Neuronal stem cell (in vitro differentiated cells): Measurements from ENCODE around the gene DDX1.

Experiments used
- DNase-seq: peaks from one replicate; pipeline ENCODE4 v3.0.0-alpha.2; 2013; ENCODE audit warnings: low spot score
- H2AFZ ChIP-seq: one replicate; pipeline ENCODE4 v1.6.1; 2013; ENCODE audit warnings: mild to moderate bottlenecking, low read length, inconsistent platforms
- H2AK5ac ChIP-seq: 2 replicates; pipeline ENCODE4 v1.6.1; 2013; ENCODE audit warnings: low read depth, mild to moderate bottlenecking, inconsistent platforms, low read length, moderate library complexity, mixed read lengths
- H2BK120ac ChIP-seq: 2 replicates; pipeline ENCODE4 v1.6.1; 2013; ENCODE audit warnings: low read depth, mild to moderate bottlenecking, inconsistent platforms, low read length, moderate library complexity, mixed read lengths
- H2BK12ac ChIP-seq: one replicate; pipeline ENCODE4 v1.6.1; 2013; ENCODE audit warnings: low read length, inconsistent platforms
- H2BK15ac ChIP-seq: 2 replicates; pipeline ENCODE4 v1.6.1; 2013; ENCODE audit warnings: mild to moderate bottlenecking, low read length, inconsistent platforms, mixed read lengths
- H2BK5ac ChIP-seq: one replicate; pipeline ENCODE4 v1.6.1; 2013; ENCODE audit warnings: inconsistent platforms, mild to moderate bottlenecking, low read length, moderate library complexity
- H3K14ac ChIP-seq: one replicate; pipeline ENCODE4 v1.6.1; 2013; ENCODE audit warnings: low read length, inconsistent platforms
- H3K18ac ChIP-seq: 2 replicates; pipeline ENCODE4 v1.6.1; 2013; ENCODE audit warnings: low read length, inconsistent platforms
- H3K23ac ChIP-seq: 2 replicates; pipeline ENCODE4 v1.6.1; 2013; ENCODE audit warnings: low read depth, mild to moderate bottlenecking, mixed read lengths, low read length, inconsistent platforms; ENCODE audit not compliant: poor library complexity
- H3K27ac ChIP-seq: replicated peaks from 3 replicates; pipeline ENCODE4 v1.5.1; 2013; ENCODE audit warnings: low read length, inconsistent platforms
- H3K27me3 ChIP-seq, 3 experiments: 2 replicates each; pipeline ENCODE4 v1.6.1; 2013; ENCODE audit warnings: low read length in 3 of 3, mild to moderate bottlenecking in 2 of 3, inconsistent platforms in 1 of 3, low read depth in 1 of 3, mixed read lengths in 1 of 3, moderate library complexity in 1 of 3; ENCODE audit not compliant: control insufficient read depth in 3 of 3, insufficient read depth in 3 of 3
- H3K36me3 ChIP-seq, 2 donors: replicated peaks in 1 of 2; 2 replicates each; pipeline ENCODE4 v1.6.1; 2013; ENCODE audit warnings: low read length in 2 of 2; ENCODE audit not compliant: control insufficient read depth in 2 of 2, insufficient read depth in 2 of 2
- H3K4ac ChIP-seq: 2 replicates; pipeline ENCODE4 v1.6.1; 2013; ENCODE audit warnings: inconsistent platforms, mild to moderate bottlenecking, low read length, moderate library complexity
- H3K4me1 ChIP-seq, 2 donors: 1 replicate in 1 of 2; 2 replicates in 1 of 2; pipeline ENCODE4 v1.6.1; 2013; ENCODE audit warnings: low read length in 2 of 2, low read depth in 1 of 2; ENCODE audit not compliant: control insufficient read depth in 2 of 2, insufficient read depth in 1 of 2
- H3K4me2 ChIP-seq: one replicate; pipeline ENCODE4 v1.6.1; 2013; ENCODE audit warnings: mild to moderate bottlenecking, low read length, inconsistent platforms; ENCODE audit not compliant: insufficient read depth, poor library complexity, severe bottlenecking
- H3K4me3 ChIP-seq, 2 donors: 2 replicates each; pipeline ENCODE4 v1.5.1; 2013; ENCODE audit warnings: low read length in 2 of 2, mild to moderate bottlenecking in 2 of 2, inconsistent platforms in 1 of 2, moderate library complexity in 1 of 2
- H3K79me1 ChIP-seq: one replicate; pipeline ENCODE4 v1.6.1; 2013; ENCODE audit warnings: low read depth, mild to moderate bottlenecking, inconsistent platforms, low read length, moderate library complexity
- H3K9ac ChIP-seq: one replicate; pipeline ENCODE4 v1.6.1; 2013; ENCODE audit warnings: mild to moderate bottlenecking, low read depth, low read length, inconsistent platforms; ENCODE audit not compliant: poor library complexity
- H3K9me3 ChIP-seq, 2 donors: replicated peaks in 1 of 2; 2 replicates each; pipeline versions ENCODE3 to v1.6.1; 2013; ENCODE audit warnings: low read length in 2 of 2, mild to moderate bottlenecking in 2 of 2, inconsistent platforms in 1 of 2, low read depth in 1 of 2, mixed read lengths in 1 of 2, moderate library complexity in 1 of 2; ENCODE audit not compliant: control insufficient read depth in 2 of 2, insufficient read depth in 1 of 2
- H4K8ac ChIP-seq: one replicate; pipeline ENCODE4 v1.6.1; 2013; ENCODE audit warnings: low read depth, mild to moderate bottlenecking, inconsistent platforms, low read length, moderate library complexity
- H4K91ac ChIP-seq: one replicate; pipeline ENCODE4 v1.6.1; 2013; ENCODE audit warnings: low read length, low read depth, mild to moderate bottlenecking, inconsistent platforms; ENCODE audit not compliant: poor library complexity
- WGBS, 2 donors: extraction: QIAGEN DNeasy Blood & Tissue Kit; methylation state at CpG; one replicate each; pipeline ENCODE4 v1.1.7; 2013; ENCODE audit warnings: missing lambda C conversion rate in 2 of 2, mixed read lengths in 1 of 2; ENCODE audit not compliant: insufficient read length in 2 of 2, insufficient replicate concordance in 1 of 2; ENCODE audit errors: extremely low coverage in 2 of 2; 5-methylcytosine and 5-hydroxymethylcytosine counted together

DDX1 gene

DNA sequence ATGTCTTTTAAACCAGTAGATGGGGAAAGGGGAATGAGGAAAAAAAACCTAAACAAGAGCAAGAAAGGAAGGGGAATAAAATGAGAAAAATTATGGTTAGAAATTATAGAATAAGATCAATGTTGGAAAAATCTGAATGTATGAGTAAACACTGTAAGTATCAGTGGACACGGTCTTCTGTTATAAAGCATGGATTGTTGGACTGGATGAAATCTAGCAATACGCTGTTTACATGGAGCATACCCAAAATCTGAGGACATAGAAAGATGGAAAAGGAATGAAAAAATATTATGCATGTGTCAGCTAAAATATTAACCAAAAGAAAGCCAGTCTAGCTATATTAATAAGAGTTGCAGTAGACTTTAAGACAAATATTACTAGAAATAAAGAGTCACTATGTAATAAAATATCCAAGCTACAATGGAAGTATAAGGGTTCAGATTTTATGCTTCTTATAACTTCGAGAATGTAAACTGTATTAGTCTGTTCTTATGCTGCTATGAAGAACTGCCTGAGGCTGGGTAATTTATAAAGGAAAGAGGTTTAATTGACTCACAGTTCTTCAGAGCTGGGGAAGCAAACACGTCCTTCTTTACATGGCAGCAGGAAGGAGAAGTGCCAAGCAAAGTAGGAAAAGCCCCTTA lies 32.4 kb downstream of the DDX1 start:
- no peak overlapping the region for H2BK120ac ChIP-seq
- no CpG with 5 or more reads among the region's 4 CpGs for WGBS, 2 donors
- H2BK15ac ChIP-seq: no peak overlapping the region
- H4K8ac ChIP-seq: no peak overlapping the region
- H3K9ac ChIP-seq: no peak overlapping the region
- H3K79me1 ChIP-seq: peaks cover 2% of the 10 kb centered on the region
- no peaks in the 10 kb centered on the region for H3K4me1 ChIP-seq
- H3K14ac ChIP-seq: no peak overlapping the region
- no peak overlapping the region for H3K27ac ChIP-seq
- no peak overlapping the region for H3K4ac ChIP-seq
- H3K4me2 ChIP-seq: no peak overlapping the region
- no peak overlapping the region for H4K91ac ChIP-seq
- H3K4me3 ChIP-seq: no peak overlapping the region
- H3K18ac ChIP-seq: no peak overlapping the region
- H2AFZ ChIP-seq: no peak overlapping the region
- H2BK5ac ChIP-seq: no peak overlapping the region
- H2BK12ac ChIP-seq: no peak overlapping the region
- H3K23ac ChIP-seq: no peak overlapping the region
- H3K27me3 ChIP-seq: no peaks in the 10 kb centered on the region
- peaks cover 0 to 8% of the 10 kb centered on the region in 2 donors for H3K9me3 ChIP-seq
- H2AK5ac ChIP-seq: no peak overlapping the region
- peaks cover 11 to 100% of the 10 kb centered on the region in 2 donors for H3K36me3 ChIP-seq
- no peak for DNase-seq

DNA sequence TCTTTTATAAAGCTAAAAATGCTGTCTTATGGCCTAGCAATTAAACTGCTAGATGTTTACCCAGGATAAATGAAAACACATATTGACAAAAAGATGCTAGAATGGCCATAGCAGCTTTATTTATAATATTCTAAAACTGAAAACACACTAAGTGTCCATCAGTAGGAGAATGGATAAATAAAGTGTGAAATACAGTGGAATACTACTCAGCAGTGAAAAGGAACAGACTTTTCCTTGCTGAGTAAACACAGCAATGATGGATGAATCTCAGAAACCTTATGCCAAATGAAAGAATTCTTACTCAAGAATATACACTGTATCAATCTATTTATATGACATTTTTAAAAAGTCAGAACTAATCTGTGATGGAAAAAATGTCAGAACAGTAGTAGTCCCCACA lies 33.2 kb downstream of the DDX1 start:
- Histone ChIP-seq H3K4me3 (no peak overlapping the region), H3K23ac (no peak overlapping the region), H2BK5ac (no peak overlapping the region), H2BK15ac (no peak overlapping the region), H3K27me3 (no peaks in the 10 kb centered on the region), H3K14ac (no peak overlapping the region), H3K79me1 (no peaks in the 10 kb centered on the region), H2BK12ac (no peak overlapping the region), H3K27ac (no peak overlapping the region), H3K4me1 (no peaks in the 10 kb centered on the region), H4K8ac (no peak overlapping the region), H3K4ac (no peak overlapping the region), H3K4me2 (no peak overlapping the region), H3K18ac (no peak overlapping the region), H3K9me3 (peaks cover 0 to 8% of the 10 kb centered on the region in 2 donors), H3K9ac (no peak overlapping the region), H3K36me3 (peaks cover 10 to 100% of the 10 kb centered on the region in 2 donors), H2AK5ac (no peak overlapping the region), H2BK120ac (no peak overlapping the region), H4K91ac (no peak overlapping the region), H2AFZ (no peak overlapping the region)
- no peak for DNase-seq

DNA sequence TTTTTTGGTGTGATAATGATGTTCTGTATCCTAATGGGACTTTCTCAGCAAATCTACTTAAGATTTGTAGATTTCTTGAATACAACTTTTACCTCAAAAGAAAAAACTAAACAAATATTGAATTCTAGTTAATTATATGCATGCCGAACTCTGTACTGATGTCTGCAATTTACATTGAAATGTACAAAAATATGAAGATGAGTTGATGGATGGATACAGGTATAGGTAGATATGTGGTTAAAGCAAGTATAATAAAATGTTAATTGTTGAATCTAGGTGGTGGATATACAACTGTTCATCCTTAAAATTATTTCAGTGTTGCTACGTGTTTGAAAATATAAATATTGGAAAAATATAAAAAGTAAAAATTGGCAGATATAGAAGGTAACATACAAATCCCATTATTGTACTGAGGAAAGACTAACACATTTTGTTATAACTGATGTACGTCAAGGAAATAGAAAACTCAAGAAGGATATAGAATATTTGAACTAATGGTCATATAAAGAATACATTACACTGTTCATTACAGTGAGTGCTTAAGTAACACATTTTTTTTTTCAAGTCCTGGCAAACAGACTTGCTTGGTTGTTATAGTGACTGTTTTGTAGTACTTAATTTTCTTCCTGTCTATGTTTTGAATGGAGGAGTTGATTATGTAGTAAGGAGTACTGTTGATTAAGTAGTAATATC lies 33.8 kb downstream of the DDX1 start:
- no peaks in the 10 kb centered on the region for H3K27me3 ChIP-seq
- peaks cover 12 to 100% of the 10 kb centered on the region in 2 donors for H3K36me3 ChIP-seq
- no peak overlapping the region for H3K4me2 ChIP-seq
- H4K91ac ChIP-seq: no peak overlapping the region
- no peak overlapping the region for H2BK5ac ChIP-seq
- no peak overlapping the region for H3K9ac ChIP-seq
- H3K18ac ChIP-seq: no peak overlapping the region
- H4K8ac ChIP-seq: no peak overlapping the region
- no peak overlapping the region for H3K27ac ChIP-seq
- H2AK5ac ChIP-seq: no peak overlapping the region
- no peak overlapping the region for H2BK120ac ChIP-seq
- H2AFZ ChIP-seq: no peak overlapping the region
- no peak overlapping the region for H3K14ac ChIP-seq
- DNase-seq: no peak
- no peak overlapping the region for H3K23ac ChIP-seq
- H3K4ac ChIP-seq: no peak overlapping the region
- H3K4me3 ChIP-seq: no peak overlapping the region
- H3K9me3 ChIP-seq: peaks cover 0 to 8% of the 10 kb centered on the region in 2 donors
- H3K4me1 ChIP-seq: no peaks in the 10 kb centered on the region
- no peak overlapping the region for H2BK15ac ChIP-seq
- no CpG with 5 or more reads among the region's 3 CpGs for WGBS, 2 donors
- no peaks in the 10 kb centered on the region for H3K79me1 ChIP-seq
- H2BK12ac ChIP-seq: no peak overlapping the region

DNA sequence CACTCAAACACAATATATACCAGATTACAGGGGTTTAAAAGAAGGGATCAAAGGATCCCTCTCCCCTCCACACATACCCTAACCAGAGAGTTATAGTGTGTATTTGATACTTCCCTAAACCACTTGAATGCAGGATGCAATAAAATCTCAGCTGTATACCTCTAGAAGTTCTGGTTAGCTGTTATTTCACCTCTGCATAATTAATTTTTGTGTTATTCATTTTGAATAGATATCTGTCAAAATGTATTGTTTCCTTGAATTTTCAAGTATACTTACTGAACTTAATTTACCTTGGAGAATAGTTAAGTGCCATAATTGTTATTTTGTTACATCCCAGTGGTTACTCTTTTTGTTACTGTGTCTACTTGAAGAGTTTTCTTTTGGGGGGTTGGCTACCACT lies 34.5 kb downstream of the DDX1 start:
- H2AFZ ChIP-seq: no peak overlapping the region
- H3K9ac ChIP-seq: no peak overlapping the region
- no peak overlapping the region for H2BK15ac ChIP-seq
- H2AK5ac ChIP-seq: no peak overlapping the region
- no peak overlapping the region for H2BK120ac ChIP-seq
- H3K4me3 ChIP-seq: no peak overlapping the region
- H4K91ac ChIP-seq: no peak overlapping the region
- no peak overlapping the region for H2BK5ac ChIP-seq
- H3K27me3 ChIP-seq: no peaks in the 10 kb centered on the region
- no peak overlapping the region for H3K4ac ChIP-seq
- no peak overlapping the region for H3K18ac ChIP-seq
- H3K4me2 ChIP-seq: no peak overlapping the region
- H3K27ac ChIP-seq: no peak overlapping the region
- H4K8ac ChIP-seq: no peak overlapping the region
- DNase-seq: no peak
- H3K14ac ChIP-seq: no peak overlapping the region
- peaks cover 0 to 8% of the 10 kb centered on the region in 2 donors for H3K9me3 ChIP-seq
- H3K4me1 ChIP-seq: no peaks in the 10 kb centered on the region
- peaks cover 14 to 100% of the 10 kb centered on the region in 2 donors for H3K36me3 ChIP-seq
- H3K23ac ChIP-seq: no peak overlapping the region
- no peak overlapping the region for H2BK12ac ChIP-seq
- H3K79me1 ChIP-seq: no peaks in the 10 kb centered on the region
